Peyer's patch (tissue), 4 donors: ENCODE measurements around the gene SHC4. TPM values are rescaled to one million over a fixed set of nuclear protein-coding genes. Genes with fewer than 3 reads are reported as not detected.
"Not testable (repeated sequence)": the region's sequence is repeated elsewhere in the genome, so short reads cannot be mapped to it uniquely, and the experiment has no call there.

Source experiments
- DNase-seq, 3 donors: peaks; one replicate each; pipeline ENCODE4 v3.0.0-alpha.2; 2017 to 2019
- H3K27ac ChIP-seq, 4 donors: fragments of 200-600 bp; sonication (generic); one replicate each; pipeline ENCODE4 v1.5.1; 2016 to 2019
- H3K27me3 ChIP-seq, 2 donors: fragments of 200-600 bp; sonication (generic); one replicate each; pipeline ENCODE4 v1.5.1; 2019
- H3K36me3 ChIP-seq, 3 donors: fragments of 200-600 bp; sonication (generic); one replicate each; pipeline ENCODE4 v1.5.1; 2016 to 2019
- H3K4me1 ChIP-seq, 4 donors: fragments of 200-600 bp; sonication (generic); one replicate each; pipeline ENCODE4 v1.5.1; 2016 to 2019
- H3K4me3 ChIP-seq, 4 donors: fragments of 200-600 bp; sonication (generic); 1 replicate in 3 of 4; 2 replicates in 1 of 4; pipeline ENCODE4 v1.5.1; 2016 to 2019; ENCODE audit warnings: mild to moderate bottlenecking in 1 of 4
- H3K9me3 ChIP-seq, 4 donors: fragments of 200-600 bp; sonication (generic); one replicate each; pipeline ENCODE4 v1.5.1; 2016 to 2019; ENCODE audit warnings: mild to moderate bottlenecking in 1 of 4
- POLR2A ChIP-seq, 2 donors: fragments of 450-650 bp; IDR thresholded peaks; one replicate each; pipeline ENCODE4 v1.5.1; 2017; ENCODE audit warnings: antibody characterized with exemption in 2 of 2, mild to moderate bottlenecking in 2 of 2, moderate library complexity in 2 of 2
- total RNA-seq, 4 donors: library from RNA; depleted of rRNA; stranded (reverse); fragments of >200 nt; gene quantifications; one replicate each; pipeline ENCODE4 v1.1.0, GENCODE V29; 2016
- TF ChIP-seq, protein P1 (sequence below), 6 experiments: fragments of 450-650 bp in 4 of 6; fragments of 200-600 bp in 2 of 6; sonication (generic) in 1 of 6; IDR thresholded peaks; one replicate each; pipeline ENCODE4 v1.5.1; 2017 to 2019; ENCODE audit warnings: antibody characterized with exemption in 6 of 6, mild to moderate bottlenecking in 3 of 6, moderate library complexity in 1 of 6

The SHC4 gene
- total RNA-seq, 4 donors from 2014 or later = 0.66 TPM; not detected in 3

DNA sequence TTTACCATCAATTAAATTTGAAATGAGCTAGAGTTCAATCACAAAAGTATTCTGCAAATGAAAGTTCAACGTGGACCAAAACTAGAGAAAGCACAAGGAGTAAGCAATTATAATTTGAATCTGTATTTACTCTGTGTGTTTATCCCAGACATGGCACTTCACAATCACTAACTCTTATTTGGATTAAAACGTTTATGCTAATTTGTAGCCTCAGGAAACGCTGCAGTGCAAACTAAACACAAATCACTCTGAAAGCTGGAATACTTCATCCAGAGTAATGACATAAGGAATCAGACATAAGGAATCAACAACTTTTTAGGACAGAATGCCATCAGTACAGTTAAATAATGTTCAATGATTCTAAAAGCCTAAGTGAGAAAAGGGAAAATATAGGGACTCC, 171.3 kb downstream of the SHC4 start:
- no peaks in the 10 kb centered on the region for H3K9me3 ChIP-seq
- TF ChIP-seq, protein P1, sequence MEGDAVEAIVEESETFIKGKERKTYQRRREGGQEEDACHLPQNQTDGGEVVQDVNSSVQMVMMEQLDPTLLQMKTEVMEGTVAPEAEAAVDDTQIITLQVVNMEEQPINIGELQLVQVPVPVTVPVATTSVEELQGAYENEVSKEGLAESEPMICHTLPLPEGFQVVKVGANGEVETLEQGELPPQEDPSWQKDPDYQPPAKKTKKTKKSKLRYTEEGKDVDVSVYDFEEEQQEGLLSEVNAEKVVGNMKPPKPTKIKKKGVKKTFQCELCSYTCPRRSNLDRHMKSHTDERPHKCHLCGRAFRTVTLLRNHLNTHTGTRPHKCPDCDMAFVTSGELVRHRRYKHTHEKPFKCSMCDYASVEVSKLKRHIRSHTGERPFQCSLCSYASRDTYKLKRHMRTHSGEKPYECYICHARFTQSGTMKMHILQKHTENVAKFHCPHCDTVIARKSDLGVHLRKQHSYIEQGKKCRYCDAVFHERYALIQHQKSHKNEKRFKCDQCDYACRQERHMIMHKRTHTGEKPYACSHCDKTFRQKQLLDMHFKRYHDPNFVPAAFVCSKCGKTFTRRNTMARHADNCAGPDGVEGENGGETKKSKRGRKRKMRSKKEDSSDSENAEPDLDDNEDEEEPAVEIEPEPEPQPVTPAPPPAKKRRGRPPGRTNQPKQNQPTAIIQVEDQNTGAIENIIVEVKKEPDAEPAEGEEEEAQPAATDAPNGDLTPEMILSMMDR (IDR thresholded peaks at IDR 0.05) = no peak
- no peak for TF ChIP-seq POLR2A (IDR thresholded peaks at IDR 0.05)
- no peak for DNase-seq
- no peaks in the 10 kb centered on the region for H3K4me1 ChIP-seq
- H3K36me3 ChIP-seq = peaks cover 0 to 9% (median 0%) of the 10 kb centered on the region in 3 donors
- no peaks in the 10 kb centered on the region for H3K27me3 ChIP-seq
- H3K4me3 ChIP-seq = no peak overlapping the region
- H3K27ac ChIP-seq = no peak overlapping the region

DNA sequence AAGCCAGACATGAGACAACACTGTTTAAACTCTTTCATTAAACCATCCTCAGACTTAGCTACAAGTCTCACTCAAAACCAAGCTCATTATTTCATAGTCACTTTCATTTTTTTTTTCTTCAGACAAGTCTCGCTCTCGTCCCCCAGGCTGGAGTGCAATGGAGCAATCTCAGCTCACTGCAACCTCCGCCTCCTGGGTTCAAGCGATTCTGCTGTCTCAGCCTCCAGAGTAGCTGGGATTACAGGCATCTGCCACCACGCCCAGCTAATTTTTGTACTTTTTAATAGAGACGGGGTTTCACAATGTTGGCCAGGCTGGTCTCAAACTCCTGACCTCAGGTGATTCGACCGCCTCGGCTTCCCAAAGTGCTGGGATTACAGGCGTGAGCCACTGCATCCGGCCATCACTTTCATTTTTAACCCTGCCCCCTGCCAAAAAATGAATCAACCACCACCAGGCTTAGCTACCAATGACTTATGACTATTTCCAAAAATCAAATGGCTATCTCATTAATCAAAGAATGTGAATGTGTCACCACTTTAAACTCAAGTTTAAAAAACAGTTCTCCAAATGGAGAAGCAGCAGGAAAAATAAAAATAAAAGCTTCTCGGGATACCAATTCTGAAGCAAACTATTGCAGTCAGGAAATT, 173.1 kb downstream of the SHC4 start:
- not testable (repeated sequence) for H3K36me3 ChIP-seq, H3K4me1 ChIP-seq, H3K27ac ChIP-seq, DNase-seq, H3K4me3 ChIP-seq, H3K27me3 ChIP-seq, H3K9me3 ChIP-seq

DNA sequence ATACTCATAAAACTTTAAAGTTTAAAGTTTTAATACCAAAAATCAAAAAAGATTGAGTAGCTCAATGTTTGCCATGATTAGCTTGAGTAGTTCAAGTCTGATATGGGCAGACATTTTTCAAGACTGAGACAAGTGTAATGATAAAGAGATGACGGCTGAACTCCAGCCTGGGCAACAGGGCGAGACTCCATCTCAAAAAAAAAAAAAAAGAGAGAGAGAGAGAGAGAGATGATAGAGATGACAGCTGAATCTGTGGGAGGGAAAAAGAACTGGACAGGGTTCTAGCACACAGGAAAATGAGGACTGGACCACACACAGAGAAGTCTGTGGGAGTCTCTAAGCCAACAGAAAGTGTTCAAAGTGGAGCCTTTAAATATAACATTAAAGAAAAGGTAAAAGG, 178.0 kb downstream of the SHC4 start:
- Histone ChIP-seq H3K27me3 (no peaks in the 10 kb centered on the region), H3K27ac (no peak overlapping the region), H3K4me1 (peaks cover 0 to 6% (median 0%) of the 10 kb centered on the region in 4 donors), H3K9me3 (no peaks in the 10 kb centered on the region), H3K4me3 (no peak overlapping the region), H3K36me3 (peaks cover 0 to 9% (median 0%) of the 10 kb centered on the region in 3 donors)
- TF ChIP-seq, protein P1 (IDR thresholded peaks at IDR 0.05) = no peak
- TF ChIP-seq POLR2A (IDR thresholded peaks at IDR 0.05) = no peak
- DNase-seq = no peak

DNA sequence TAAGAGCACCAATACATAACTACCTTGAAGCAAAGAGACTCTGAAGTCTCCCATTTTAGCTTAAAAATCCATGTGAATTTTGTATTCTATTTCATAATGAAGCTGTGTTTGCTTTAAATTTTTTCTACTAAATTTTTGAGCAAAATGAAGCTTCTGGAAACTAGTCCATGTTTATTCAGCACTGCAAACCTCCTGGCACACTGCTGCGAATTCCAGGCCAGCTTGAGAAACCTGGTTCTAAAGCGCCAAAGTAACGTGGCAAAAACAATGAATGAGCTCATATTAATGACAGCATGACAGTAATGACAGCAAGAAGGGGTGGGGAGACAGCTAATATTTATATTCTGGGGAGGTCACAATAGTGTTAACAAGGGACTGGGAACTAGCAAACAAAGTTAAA, 178.5 kb downstream of the SHC4 start:
- no peak for DNase-seq
- no peak for TF ChIP-seq POLR2A (IDR thresholded peaks at IDR 0.05)
- TF ChIP-seq, protein P1 (IDR thresholded peaks at IDR 0.05) = no peak
- H3K4me1 ChIP-seq = peaks cover 0 to 6% (median 0%) of the 10 kb centered on the region in 4 donors
- H3K4me3 ChIP-seq = no peak overlapping the region
- no peaks in the 10 kb centered on the region for H3K9me3 ChIP-seq
- H3K27ac ChIP-seq = no peak overlapping the region
- H3K36me3 ChIP-seq = peaks cover 0 to 9% (median 0%) of the 10 kb centered on the region in 3 donors
- H3K27me3 ChIP-seq = no peaks in the 10 kb centered on the region

DNA sequence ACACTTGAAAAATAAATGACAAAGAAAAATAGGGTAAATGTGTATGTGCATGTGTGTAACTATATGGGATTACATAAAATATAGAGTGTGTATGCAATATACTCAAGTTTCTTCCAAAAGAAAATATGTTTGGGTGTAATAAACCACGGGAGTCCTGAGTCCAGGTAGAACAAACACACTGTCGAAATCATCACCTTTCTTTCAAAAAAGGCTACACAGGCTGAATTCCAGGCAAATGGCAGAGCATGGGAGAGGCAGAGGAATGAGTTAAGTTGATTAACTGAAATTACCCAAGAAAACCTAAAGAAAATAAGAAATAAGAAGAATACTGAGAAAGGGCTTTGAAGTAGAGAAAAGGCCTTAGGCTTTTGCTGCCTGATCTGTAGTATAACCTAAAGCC, 179.0 kb downstream of the SHC4 start:
- Histone ChIP-seq H3K4me3 (no peak overlapping the region), H3K4me1 (peaks cover 0 to 6% (median 0%) of the 10 kb centered on the region in 4 donors), H3K9me3 (no peaks in the 10 kb centered on the region), H3K27ac (no peak overlapping the region), H3K36me3 (peaks cover 0 to 9% (median 0%) of the 10 kb centered on the region in 3 donors), H3K27me3 (no peaks in the 10 kb centered on the region)
- TF ChIP-seq, protein P1 (IDR thresholded peaks at IDR 0.05) = no peak
- no peak for TF ChIP-seq POLR2A (IDR thresholded peaks at IDR 0.05)
- DNase-seq = no peak

DNA sequence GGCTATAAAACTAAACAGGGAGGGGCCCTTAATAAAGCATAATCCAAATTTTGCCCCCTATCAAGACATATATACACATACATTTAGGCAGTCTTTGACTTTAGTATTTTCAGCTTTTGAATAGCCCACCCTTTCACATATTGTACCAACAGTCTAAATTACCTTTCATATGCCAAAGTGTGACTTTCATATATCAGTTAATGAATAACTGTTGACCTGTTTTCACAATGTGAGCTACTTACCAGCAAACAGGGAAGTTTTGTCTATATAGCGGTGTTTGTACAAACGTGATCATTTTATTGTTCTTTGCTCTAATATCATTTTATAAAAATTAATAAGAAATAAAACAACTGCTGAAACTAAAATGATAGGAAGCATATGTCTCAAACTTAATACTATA, 180.8 kb downstream of the SHC4 start:
- no peak overlapping the region for H3K27ac ChIP-seq
- no peaks in the 10 kb centered on the region for H3K9me3 ChIP-seq
- peaks cover 0 to 6% (median 0%) of the 10 kb centered on the region in 4 donors for H3K4me1 ChIP-seq
- DNase-seq = no peak
- H3K4me3 ChIP-seq = no peak overlapping the region
- H3K27me3 ChIP-seq = no peaks in the 10 kb centered on the region
- H3K36me3 ChIP-seq = no peaks in the 10 kb centered on the region
- TF ChIP-seq, protein P1 (IDR thresholded peaks at IDR 0.05) = no peak
- TF ChIP-seq POLR2A (IDR thresholded peaks at IDR 0.05) = no peak
